Stomach (tissue), 9 donors: ENCODE measurements around the gene TRAF4. TPM values are rescaled to one million over a fixed set of nuclear protein-coding genes. Genes with fewer than 3 reads are reported as not detected.

Experiments used
- DNase-seq, 2 donors: peaks; one replicate each; pipeline versions ENCODE4 v3.0.0 to v3.0.0-alpha.2; 2013 to 2019
- H3K27ac ChIP-seq, 5 donors: fragments of 200-600 bp in 4 of 5; sonication (generic) in 4 of 5; one replicate each; pipeline ENCODE4 v1.5.1; 2013 to 2019; ENCODE audit warnings: mild to moderate bottlenecking in 1 of 5, moderate library complexity in 1 of 5
- H3K27me3 ChIP-seq, 3 donors: fragments of 200-600 bp; sonication (generic); one replicate each; pipeline ENCODE4 v1.5.1; 2017 to 2019; ENCODE audit warnings: mixed run types in 1 of 3
- H3K36me3 ChIP-seq, 4 donors: fragments of 200-600 bp; sonication (generic); 1 replicate in 3 of 4; 2 replicates in 1 of 4; pipeline ENCODE4 v1.5.1; 2016 to 2019
- H3K4me1 ChIP-seq, 4 donors: fragments of 200-600 bp; sonication (generic); one replicate each; pipeline ENCODE4 v1.5.1; 2016 to 2019
- H3K4me3 ChIP-seq, 4 donors: fragments of 200-600 bp; sonication (generic) in 3 of 4; one replicate each; pipeline ENCODE4 v1.5.1; 2016 to 2019; ENCODE audit warnings: mild to moderate bottlenecking in 1 of 4
- H3K9me3 ChIP-seq, 4 donors: fragments of 200-600 bp; sonication (generic); one replicate each; pipeline ENCODE4 v1.5.1; 2016 to 2019
- CTCF ChIP-seq, 7 experiments: fragments of 450-650 bp in 4 of 7; fragments of 200-600 bp in 3 of 7; sonication (generic) in 3 of 7; IDR thresholded peaks; one replicate each; pipeline ENCODE4 v1.5.1; 2016 to 2019; ENCODE audit warnings: antibody characterized with exemption in 7 of 7, control low read depth in 2 of 7, mild to moderate bottlenecking in 1 of 7
- EP300 ChIP-seq: sonication (generic); formaldehyde crosslinking; IDR thresholded peaks from one replicate; pipeline ENCODE4 v1.6.1; 2017; ENCODE audit warnings: antibody characterized with exemption
- POLR2A ChIP-seq, 4 donors: fragments of 450-650 bp; IDR thresholded peaks; one replicate each; pipeline ENCODE4 v1.6.1; 2016; ENCODE audit warnings: antibody characterized with exemption in 4 of 4, control low read depth in 2 of 4, mild to moderate bottlenecking in 1 of 4, moderate library complexity in 1 of 4
- POLR2AphosphoS5 ChIP-seq, 3 donors: sonication (generic); formaldehyde crosslinking; IDR thresholded peaks; one replicate each; pipeline ENCODE4 v1.6.1; 2016; ENCODE audit warnings: antibody characterized with exemption in 3 of 3
- WGBS, 5 donors: extraction: QIAGEN DNeasy Blood & Tissue Kit in 3 of 5; methylation state at CpG; one replicate each; pipeline versions ENCODE4 v1.1.5 to v1.1.7; 2013 to 2018; 5-methylcytosine and 5-hydroxymethylcytosine counted together
- intact Hi-C: fragments of 100-400 bp; cut with DNase I; formaldehyde crosslinking; loops from one replicate; pipeline ENCODE4 v1.15.1; 2023; ENCODE audit warnings: low total_unique reads
- polyA plus RNA-seq, 3 donors: library from polyadenylated mRNA; stranded (reverse); fragments of 200-250 nt; gene quantifications; one replicate each; pipeline ENCODE4 v1.2.3, GENCODE V29; 2013
- total RNA-seq, 5 donors: library from RNA; depleted of rRNA; stranded (reverse); fragments of >200 nt; gene quantifications; one replicate each; pipeline versions ENCODE4 v1.1.0 to v1.2.3, GENCODE V29; 2014 to 2016
- donor health status: healthy with polysubstance abuse.
- donor health status: Bipolar disorder and iron deficiency.
- donor health status: healthy.

Gene TRAF4
- total and polyA plus RNA-seq, 8 donors, result 29.0 to 383 (median 40.0) TPM

DNA sequence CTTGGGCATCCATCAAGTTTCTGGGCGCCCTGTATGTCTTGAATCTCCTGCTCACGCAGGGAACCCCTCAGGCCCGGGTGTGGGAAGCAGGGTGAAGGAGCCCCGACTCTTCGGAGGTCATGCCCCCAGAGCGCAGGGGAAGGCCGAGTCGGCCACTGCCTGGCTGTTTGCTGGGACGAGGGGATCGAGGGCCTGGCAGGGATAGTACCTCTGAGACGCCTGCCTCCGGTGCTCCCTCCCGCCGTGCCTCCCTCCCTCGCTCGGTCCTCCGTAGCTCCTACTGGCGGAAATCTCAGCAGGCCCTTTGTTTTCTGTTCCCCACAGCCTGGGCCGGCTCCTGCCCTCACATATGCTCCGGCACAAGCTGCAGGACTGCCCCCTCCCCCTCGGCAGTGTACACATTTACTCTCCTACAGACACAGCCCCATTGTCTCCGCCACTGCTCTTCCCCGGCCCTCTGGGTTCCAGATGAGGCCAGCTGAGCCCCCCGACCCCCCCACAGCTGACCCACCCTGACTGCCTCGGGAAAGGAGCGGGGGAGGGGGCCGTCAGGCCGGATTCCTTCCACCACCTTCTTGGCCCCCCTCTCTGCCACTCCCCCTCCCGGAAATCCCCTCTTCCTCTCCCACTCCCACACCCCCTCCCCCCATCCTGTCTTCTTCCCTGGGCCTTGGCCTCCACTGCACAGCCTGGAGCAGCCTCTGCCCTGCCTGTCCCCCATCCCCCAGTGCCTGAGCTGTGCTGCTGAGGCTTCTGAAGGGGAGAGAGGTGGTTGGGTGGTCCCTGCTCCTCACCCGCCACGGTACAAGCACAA lies 1.4 kb downstream of the TRAF4 start:
- H3K9me3 ChIP-seq, result no peaks in the 10 kb centered on the region
- peak overlapping the region; percentile 61 to 89 (median 80) for H3K4me3 ChIP-seq
- DNase-seq, result peak; percentile 75 to 91
- TF ChIP-seq EP300 (no peak), POLR2A (IDR thresholded peaks at IDR 0.05) (peak in 1 of 4 donors; percentile 51), CTCF (IDR thresholded peaks at IDR 0.05) (no peak), POLR2AphosphoS5 (IDR thresholded peaks at IDR 0.05) (peak in 2 of 3 donors; percentile 10 to 26)
- H3K36me3 ChIP-seq, result peaks cover 21 to 27% (median 26%) of the 10 kb centered on the region in 4 donors
- H3K27me3 ChIP-seq, result peaks cover 0 to 5% (median 0%) of the 10 kb centered on the region in 3 donors
- H3K27ac ChIP-seq, result peak overlapping the region; percentile 96 to 99 (median 98)
- peaks cover 61 to 89% (median 83%) of the 10 kb centered on the region in 4 donors for H3K4me1 ChIP-seq
- intact Hi-C loops, result no loop called here
- WGBS, 5 donors, result 2 to 6% (median 2%) methylated on average over 18 to 31 of the region's 31 CpGs

DNA sequence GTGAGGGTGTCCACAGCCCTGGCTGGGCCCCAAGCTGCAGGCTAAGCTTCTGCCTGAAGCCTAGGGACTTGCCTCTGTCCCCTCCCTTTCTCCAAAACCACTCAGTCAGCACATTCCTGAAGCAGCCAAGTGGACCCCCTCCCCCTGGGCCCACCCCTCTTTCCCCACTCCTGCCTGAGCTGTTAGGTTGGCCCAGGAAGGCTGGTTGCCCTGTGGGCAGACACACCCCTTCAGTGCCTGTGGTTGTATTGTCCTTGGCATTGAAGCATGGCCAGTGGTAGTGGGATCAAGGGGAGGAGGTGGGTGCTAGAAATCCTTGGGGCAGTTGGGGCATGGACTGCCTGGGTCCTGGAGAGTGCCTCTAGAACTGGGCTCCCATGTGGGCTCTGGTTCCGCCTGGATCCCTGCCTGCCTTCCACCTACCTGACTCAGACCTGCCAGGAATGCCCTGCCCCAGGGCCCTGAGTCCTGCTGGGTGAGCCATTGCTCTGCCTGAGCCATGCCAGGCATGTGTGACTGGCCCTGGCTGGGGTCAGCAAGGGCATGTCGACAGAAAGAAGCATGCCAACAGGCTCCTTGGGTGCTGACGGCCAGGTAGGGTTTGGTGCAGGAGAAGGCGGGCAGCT lies 2.1 kb downstream of the TRAF4 start:
- peaks cover 0 to 5% (median 0%) of the 10 kb centered on the region in 3 donors for H3K27me3 ChIP-seq
- no peaks in the 10 kb centered on the region for H3K9me3 ChIP-seq
- intact Hi-C loops, result no loop called here
- no peak for TF ChIP-seq POLR2A (IDR thresholded peaks at IDR 0.05)
- no peak for TF ChIP-seq EP300
- TF ChIP-seq POLR2AphosphoS5 (IDR thresholded peaks at IDR 0.05), result peak in 2 of 3 donors; percentile 65 to 71
- DNase-seq, result peak; percentile 56 to 85
- H3K27ac ChIP-seq, result peak overlapping the region; percentile 96 to 99 (median 98)
- peaks cover 61 to 96% (median 90%) of the 10 kb centered on the region in 4 donors for H3K4me1 ChIP-seq
- H3K4me3 ChIP-seq, result peak overlapping the region; percentile 61 to 89 (median 80)
- 27 to 57% (median 40%) methylated on average over 3 to 4 of the region's 4 CpGs for WGBS, 5 donors
- peaks cover 21 to 34% (median 29%) of the 10 kb centered on the region in 4 donors for H3K36me3 ChIP-seq

GRCh38 chr17:28746611-28747050 lies 2.8 kb downstream of the TRAF4 start:
- WGBS, 5 donors, result 20 to 40% (median 27%) methylated on average over 4 to 5 of the region's 5 CpGs
- intact Hi-C loops, result no loop called here
- Histone ChIP-seq H3K9me3 (no peaks in the 10 kb centered on the region), H3K4me1 (peaks cover 61 to 93% (median 88%) of the 10 kb centered on the region in 4 donors), H3K4me3 (peak overlapping the region; percentile 61 to 89 (median 80)), H3K27me3 (peaks cover 0 to 5% (median 0%) of the 10 kb centered on the region in 3 donors), H3K27ac (peak overlapping the region; percentile 96 to 99 (median 98)), H3K36me3 (peaks cover 25 to 40% (median 30%) of the 10 kb centered on the region in 4 donors)
- DNase-seq, result peak; percentile 90 to 91
- TF ChIP-seq POLR2AphosphoS5 (IDR thresholded peaks at IDR 0.05) (peak in 1 of 3 donors; percentile 68), CTCF (IDR thresholded peaks at IDR 0.05) (no peak), POLR2A (IDR thresholded peaks at IDR 0.05) (no peak), EP300 (no peak)

GRCh38 chr17:28747051-28747691 lies 3.4 kb downstream of the TRAF4 start:
- H3K4me1 ChIP-seq, result peaks cover 61 to 88% (median 85%) of the 10 kb centered on the region in 4 donors
- peak; percentile 90 to 91 for DNase-seq
- peak overlapping the region; percentile 96 to 99 (median 98) for H3K27ac ChIP-seq

More at GRCh38 chr17:28747051-28747691, 3.4 kb downstream of the TRAF4 start:
- peak overlapping the region; percentile 12 to 89 (median 80) for H3K4me3 ChIP-seq
- H3K27me3 ChIP-seq, result peaks cover 0 to 5% (median 0%) of the 10 kb centered on the region in 3 donors
- no peaks in the 10 kb centered on the region for H3K9me3 ChIP-seq
- H3K36me3 ChIP-seq, result peaks cover 27 to 46% (median 34%) of the 10 kb centered on the region in 4 donors
- intact Hi-C loops, result no loop called here
- 19 to 65% (median 33%) methylated on average over 2 to 7 of the region's 7 CpGs for whole genome bisulfite sequencing, 5 donors
- TF ChIP-seq EP300 (no peak), POLR2A (IDR thresholded peaks at IDR 0.05) (no peak), POLR2AphosphoS5 (IDR thresholded peaks at IDR 0.05) (peak; percentile 37 to 80 (median 78)), CTCF (IDR thresholded peaks at IDR 0.05) (no peak)
